HG03095 (cell line): ENCODE results near the gene CATSPERZ.
A peak's percentile ranks its signal among the peaks of the same experiment; 100 is the strongest.

Source experiments
- ATAC-seq: cut with Tn5 transposase; IDR thresholded peaks from one replicate; pipeline ENCODE4 v1.9.1; 2021; ENCODE audit warnings: moderate library complexity; ENCODE audit not compliant: unreplicated experiment

The CATSPERZ gene

GRCh38 chr11:64337538-64338249, 37.5 kb downstream of the CATSPERZ start:
- no peak for ATAC-seq

- ATAC-seq, result no peak
These were observed 38.6 kb downstream of the CATSPERZ start for GRCh38 chr11:64338716-64339115.

- no peak for ATAC-seq
These were observed 39.1 kb downstream of the CATSPERZ start for GRCh38 chr11:64339286-64339685.

GRCh38 chr11:64339754-64340408, 39.7 kb downstream of the CATSPERZ start, which contains the start of gene CCDC88B:
TSS of gene CCDC88B (plus strand) at chr11:64340204. CDS start at chr11:64340267, 63 bp downstream.
- ATAC-seq, result peak; percentile 43

- ATAC-seq, result no peak
These were observed 40.6 kb downstream of the CATSPERZ start for GRCh38 chr11:64340671-64341335.

- no peak for ATAC-seq
These were observed 41.3 kb downstream of the CATSPERZ start for GRCh38 chr11:64341429-64341828.

GRCh38 chr11:64341851-64342791, 42.0 kb downstream of the CATSPERZ start:
- ATAC-seq, result no peak

- no peak for ATAC-seq
These were observed 42.9 kb downstream of the CATSPERZ start for GRCh38 chr11:64342869-64343745.

GRCh38 chr11:64343767-64344559, 43.8 kb downstream of the CATSPERZ start:
- no peak for ATAC-seq

GRCh38 chr11:64344787-64345186, 44.6 kb downstream of the CATSPERZ start:
- no peak for ATAC-seq

GRCh38 chr11:64347193-64347867, 47.2 kb downstream of the CATSPERZ start:
- ATAC-seq, result no peak

GRCh38 chr11:64348383-64349024, 48.3 kb downstream of the CATSPERZ start:
- no peak for ATAC-seq

- no peak for ATAC-seq
These were observed 48.8 kb downstream of the CATSPERZ start for GRCh38 chr11:64349025-64349387.

- no peak for ATAC-seq
These were observed 49.2 kb downstream of the CATSPERZ start for GRCh38 chr11:64349404-64349803.

- no peak for ATAC-seq
These were observed 51.0 kb downstream of the CATSPERZ start for GRCh38 chr11:64351136-64351631.

- no peak for ATAC-seq
These were observed 52.2 kb downstream of the CATSPERZ start for GRCh38 chr11:64352099-64352994.
